Suprapubic skin (tissue), 4 donors: ENCODE results near the gene METTL16. TPM values are rescaled to one million over a fixed set of nuclear protein-coding genes. Genes with fewer than 3 reads are reported as not detected.

Experiments
- DNase-seq, 2 donors: peaks; one replicate each; pipeline ENCODE4 v3.0.0-alpha.2; 2019; ENCODE audit warnings: low spot score in 2 of 2
- H3K27ac ChIP-seq: fragments of 200-600 bp; sonication (generic); one replicate; pipeline ENCODE4 v1.5.1; 2019
- H3K27me3 ChIP-seq: fragments of 200-600 bp; sonication (generic); one replicate; pipeline ENCODE4 v1.5.1; 2019
- H3K36me3 ChIP-seq: fragments of 200-600 bp; sonication (generic); one replicate; pipeline ENCODE4 v1.5.1; 2019
- H3K4me1 ChIP-seq: fragments of 200-600 bp; sonication (generic); one replicate; pipeline ENCODE4 v1.5.1; 2019
- H3K4me3 ChIP-seq: fragments of 200-600 bp; sonication (generic); one replicate; pipeline ENCODE4 v1.5.1; 2019; ENCODE audit warnings: mild to moderate bottlenecking
- H3K9me3 ChIP-seq: fragments of 200-600 bp; sonication (generic); one replicate; pipeline ENCODE4 v1.5.1; 2019
- CTCF ChIP-seq, 2 donors: fragments of 200-600 bp in 1 of 2; fragments of 450-650 bp in 1 of 2; sonication (generic) in 1 of 2; IDR thresholded peaks; one replicate each; pipeline ENCODE4 v1.5.1; 2016 to 2019; ENCODE audit warnings: antibody characterized with exemption in 2 of 2, mild to moderate bottlenecking in 1 of 2, moderate library complexity in 1 of 2
- EP300 ChIP-seq: sonication (generic); formaldehyde crosslinking; IDR thresholded peaks from one replicate; pipeline ENCODE4 v1.6.1; 2017; ENCODE audit warnings: antibody characterized with exemption
- POLR2A ChIP-seq, 2 donors: fragments of 450-650 bp; IDR thresholded peaks; one replicate each; pipeline ENCODE4 v1.6.1; 2017; ENCODE audit warnings: antibody characterized with exemption in 2 of 2, mild to moderate bottlenecking in 2 of 2, moderate library complexity in 2 of 2
- POLR2AphosphoS5 ChIP-seq, 3 donors: sonication (generic); formaldehyde crosslinking; IDR thresholded peaks; one replicate each; pipeline ENCODE4 v1.6.1; 2017; ENCODE audit warnings: antibody characterized with exemption in 3 of 3
- WGBS: methylation state at CpG from one replicate; pipeline ENCODE4 v1.1.5; 2018; 5-methylcytosine and 5-hydroxymethylcytosine counted together
- total RNA-seq, 4 donors: library from RNA; depleted of rRNA; stranded (reverse); fragments of >200 nt; gene quantifications; one replicate each; pipeline ENCODE4 v1.1.0, GENCODE V29; 2016

Gene METTL16
- total RNA-seq, 4 donors from 2014 or later, result 30.8 to 53.3 (median 35.9) TPM

GRCh38 chr17:2375406-2375805, 136.3 kb downstream of the METTL16 start:
- H3K4me1 ChIP-seq, result peaks cover 6% of the 10 kb centered on the region
- no peak for TF ChIP-seq POLR2AphosphoS5 (IDR thresholded peaks at IDR 0.05)
- TF ChIP-seq CTCF (IDR thresholded peaks at IDR 0.05), result no peak
- TF ChIP-seq EP300, result no peak
- TF ChIP-seq POLR2A (IDR thresholded peaks at IDR 0.05), result no peak
- H3K4me3 ChIP-seq, result peak overlapping the region; percentile 10
- peak overlapping the region; percentile 51 for H3K27ac ChIP-seq
- H3K27me3 ChIP-seq, result no peaks in the 10 kb centered on the region
- peaks cover 78% of the 10 kb centered on the region for H3K36me3 ChIP-seq
- no peak for DNase-seq
- 88% methylated on average over 12 of the region's 19 CpGs for WGBS
- no peaks in the 10 kb centered on the region for H3K9me3 ChIP-seq

GRCh38 chr17:2374549-2375285, 137.0 kb downstream of the METTL16 start:
- H3K27me3 ChIP-seq, result no peaks in the 10 kb centered on the region
- H3K4me1 ChIP-seq, result peaks cover 6% of the 10 kb centered on the region
- H3K36me3 ChIP-seq, result peaks cover 73% of the 10 kb centered on the region
- DNase-seq, result no peak
- 68% methylated on average over 11 of the region's 11 CpGs for WGBS
- peak overlapping the region; percentile 51 for H3K27ac ChIP-seq
- H3K4me3 ChIP-seq, result no peak overlapping the region
- TF ChIP-seq POLR2A (IDR thresholded peaks at IDR 0.05) (no peak), EP300 (no peak), POLR2AphosphoS5 (IDR thresholded peaks at IDR 0.05) (no peak), CTCF (IDR thresholded peaks at IDR 0.05) (no peak)
- no peaks in the 10 kb centered on the region for H3K9me3 ChIP-seq

GRCh38 chr17:2373179-2373578, 138.5 kb downstream of the METTL16 start:
- Histone ChIP-seq H3K36me3 (peaks cover 58% of the 10 kb centered on the region), H3K27ac (no peak overlapping the region), H3K4me3 (no peak overlapping the region), H3K4me1 (peaks cover 13% of the 10 kb centered on the region), H3K9me3 (no peaks in the 10 kb centered on the region), H3K27me3 (no peaks in the 10 kb centered on the region)
- WGBS, result 96% methylated on average over 12 of the region's 18 CpGs
- no peak for DNase-seq
- TF ChIP-seq EP300 (no peak), POLR2AphosphoS5 (IDR thresholded peaks at IDR 0.05) (no peak), POLR2A (IDR thresholded peaks at IDR 0.05) (no peak), CTCF (IDR thresholded peaks at IDR 0.05) (no peak)

GRCh38 chr17:2372681-2373080, 139.0 kb downstream of the METTL16 start:
- H3K27me3 ChIP-seq, result no peaks in the 10 kb centered on the region
- no peaks in the 10 kb centered on the region for H3K9me3 ChIP-seq
- WGBS, result 91% methylated on average over 14 of the region's 16 CpGs
- no peak for TF ChIP-seq POLR2A (IDR thresholded peaks at IDR 0.05)
- no peak for TF ChIP-seq CTCF (IDR thresholded peaks at IDR 0.05)
- no peak for TF ChIP-seq POLR2AphosphoS5 (IDR thresholded peaks at IDR 0.05)
- TF ChIP-seq EP300, result no peak
- no peak overlapping the region for H3K4me3 ChIP-seq
- no peak overlapping the region for H3K27ac ChIP-seq
- DNase-seq, result no peak
- peaks cover 54% of the 10 kb centered on the region for H3K36me3 ChIP-seq
- peaks cover 13% of the 10 kb centered on the region for H3K4me1 ChIP-seq

- H3K4me3 ChIP-seq, result no peak overlapping the region
- H3K27me3 ChIP-seq, result no peaks in the 10 kb centered on the region
- no peak for TF ChIP-seq POLR2AphosphoS5 (IDR thresholded peaks at IDR 0.05)
- TF ChIP-seq EP300, result no peak
- TF ChIP-seq POLR2A (IDR thresholded peaks at IDR 0.05), result no peak
- no peak for TF ChIP-seq CTCF (IDR thresholded peaks at IDR 0.05)
- H3K36me3 ChIP-seq, result peaks cover 54% of the 10 kb centered on the region
- H3K4me1 ChIP-seq, result peaks cover 13% of the 10 kb centered on the region
- DNase-seq, result no peak
- H3K27ac ChIP-seq, result no peak overlapping the region
- 98% methylated on average over 18 of the region's 26 CpGs for WGBS
- no peaks in the 10 kb centered on the region for H3K9me3 ChIP-seq
Observed at GRCh38 chr17:2372180-2372579, 139.5 kb downstream of the METTL16 start.
